Measurements from ENCODE around the gene DPYD. TPM values are rescaled to one million over a fixed set of nuclear protein-coding genes. Genes with fewer than 3 reads are reported as not detected.

DPYD gene
- polyA plus RNA-seq, 4 donors: 11.9 to 31.8 (median 26.0) TPM

- H3K36me3 ChIP-seq (ENCODE audit: control insufficient read depth in 3 of 3, insufficient read depth in 2 of 3, low read depth in 1 of 3, low read length in 3 of 3): no peaks in the 10 kb centered on the region
- DNase-seq: no peak
- no peak for FAIRE-seq
- no peak overlapping the region for H3K27ac ChIP-seq (ENCODE audit: low read depth in 1 of 3, low read length in 2 of 3)
- H3K4me1 ChIP-seq (ENCODE audit: control insufficient read depth in 3 of 3, insufficient read depth in 2 of 3, low read depth in 1 of 3, low read length in 2 of 3): no peaks in the 10 kb centered on the region
- H3K27me3 ChIP-seq (ENCODE audit: control insufficient read depth in 3 of 3, insufficient read depth in 3 of 3, low read length in 3 of 3): no peaks in the 10 kb centered on the region
- no peaks in the 10 kb centered on the region for H3K9me3 ChIP-seq (ENCODE audit: control insufficient read depth in 2 of 2, insufficient read depth in 1 of 2, low read depth in 1 of 2, low read length in 1 of 2)
- H3K4me3 ChIP-seq (ENCODE audit: low read depth in 1 of 3, low read length in 3 of 3): no peak overlapping the region
Measured at GRCh38 chr1:97745912-97746311, 174.9 kb downstream of the DPYD start.

GRCh38 chr1:97744977-97745376 is 175.9 kb downstream of the DPYD start:
- DNase-seq (no peak), FAIRE-seq (no peak)
- Histone ChIP-seq H3K27me3 (ENCODE audit: control insufficient read depth in 3 of 3, insufficient read depth in 3 of 3, low read length in 3 of 3) (no peaks in the 10 kb centered on the region), H3K4me1 (ENCODE audit: control insufficient read depth in 3 of 3, insufficient read depth in 2 of 3, low read depth in 1 of 3, low read length in 2 of 3) (no peaks in the 10 kb centered on the region), H3K36me3 (ENCODE audit: control insufficient read depth in 3 of 3, insufficient read depth in 2 of 3, low read depth in 1 of 3, low read length in 3 of 3) (no peaks in the 10 kb centered on the region), H3K9me3 (ENCODE audit: control insufficient read depth in 2 of 2, insufficient read depth in 1 of 2, low read depth in 1 of 2, low read length in 1 of 2) (no peaks in the 10 kb centered on the region), H3K27ac (ENCODE audit: low read depth in 1 of 3, low read length in 2 of 3) (no peak overlapping the region), H3K4me3 (ENCODE audit: low read depth in 1 of 3, low read length in 3 of 3) (no peak overlapping the region)

GRCh38 chr1:97743129-97743528 is 177.7 kb downstream of the DPYD start:
- H3K36me3 ChIP-seq (ENCODE audit: control insufficient read depth in 3 of 3, insufficient read depth in 2 of 3, low read depth in 1 of 3, low read length in 3 of 3): peaks cover 0 to 2% (median 0%) of the 10 kb centered on the region in 3 donors
- no peaks in the 10 kb centered on the region for H3K4me1 ChIP-seq (ENCODE audit: control insufficient read depth in 3 of 3, insufficient read depth in 2 of 3, low read depth in 1 of 3, low read length in 2 of 3)
- WGBS, 3 donors: 64 to 91% (median 79%) methylated on average over 3 of the region's 3 CpGs
- no peaks in the 10 kb centered on the region for H3K9me3 ChIP-seq (ENCODE audit: control insufficient read depth in 2 of 2, insufficient read depth in 1 of 2, low read depth in 1 of 2, low read length in 1 of 2)
- H3K27me3 ChIP-seq (ENCODE audit: control insufficient read depth in 3 of 3, insufficient read depth in 3 of 3, low read length in 3 of 3): no peaks in the 10 kb centered on the region
- H3K27ac ChIP-seq (ENCODE audit: low read depth in 1 of 3, low read length in 2 of 3): no peak overlapping the region
- DNase-seq (peak; percentile 2 to 24), FAIRE-seq (no peak)
- H3K4me3 ChIP-seq (ENCODE audit: low read depth in 1 of 3, low read length in 3 of 3): no peak overlapping the region

- WGBS, 3 donors: 89 to 100% (median 92%) methylated on average over 1 of the region's 1 CpG
- H3K27ac ChIP-seq (ENCODE audit: low read depth in 1 of 3, low read length in 2 of 3): no peak overlapping the region
Measured at GRCh38 chr1:97740891-97741290, 179.9 kb downstream of the DPYD start.

GRCh38 chr1:97739596-97740103 is 181.2 kb downstream of the DPYD start:
- WGBS, 3 donors: 96 to 99% (median 96%) methylated on average over 2 of the region's 2 CpGs
- H3K27me3 ChIP-seq (ENCODE audit: control insufficient read depth in 3 of 3, insufficient read depth in 3 of 3, low read length in 3 of 3): no peaks in the 10 kb centered on the region
- H3K4me1 ChIP-seq (ENCODE audit: control insufficient read depth in 3 of 3, insufficient read depth in 2 of 3, low read depth in 1 of 3, low read length in 2 of 3): no peaks in the 10 kb centered on the region
- peaks cover 0 to 2% (median 0%) of the 10 kb centered on the region in 3 donors for H3K36me3 ChIP-seq (ENCODE audit: control insufficient read depth in 3 of 3, insufficient read depth in 2 of 3, low read depth in 1 of 3, low read length in 3 of 3)
- H3K27ac ChIP-seq (ENCODE audit: low read depth in 1 of 3, low read length in 2 of 3): no peak overlapping the region
- H3K4me3 ChIP-seq (ENCODE audit: low read depth in 1 of 3, low read length in 3 of 3): no peak overlapping the region
- DNase-seq (no peak), FAIRE-seq (peak; percentile 49)
- no peaks in the 10 kb centered on the region for H3K9me3 ChIP-seq (ENCODE audit: control insufficient read depth in 2 of 2, insufficient read depth in 1 of 2, low read depth in 1 of 2, low read length in 1 of 2)

More at GRCh38 chr1:97740891-97741290, 179.9 kb downstream of the DPYD start:
- Histone ChIP-seq H3K27me3 (ENCODE audit: control insufficient read depth in 3 of 3, insufficient read depth in 3 of 3, low read length in 3 of 3) (no peaks in the 10 kb centered on the region), H3K36me3 (ENCODE audit: control insufficient read depth in 3 of 3, insufficient read depth in 2 of 3, low read depth in 1 of 3, low read length in 3 of 3) (peaks cover 0 to 2% (median 0%) of the 10 kb centered on the region in 3 donors), H3K4me1 (ENCODE audit: control insufficient read depth in 3 of 3, insufficient read depth in 2 of 3, low read depth in 1 of 3, low read length in 2 of 3) (no peaks in the 10 kb centered on the region), H3K9me3 (ENCODE audit: control insufficient read depth in 2 of 2, insufficient read depth in 1 of 2, low read depth in 1 of 2, low read length in 1 of 2) (no peaks in the 10 kb centered on the region), H3K4me3 (ENCODE audit: low read depth in 1 of 3, low read length in 3 of 3) (no peak overlapping the region)
- DNase-seq: no peak
- no peak for FAIRE-seq

- Histone ChIP-seq H3K27me3 (ENCODE audit: control insufficient read depth in 3 of 3, insufficient read depth in 3 of 3, low read length in 3 of 3) (no peaks in the 10 kb centered on the region), H3K27ac (ENCODE audit: low read depth in 1 of 3, low read length in 2 of 3) (no peak overlapping the region), H3K4me1 (ENCODE audit: control insufficient read depth in 3 of 3, insufficient read depth in 2 of 3, low read depth in 1 of 3, low read length in 2 of 3) (no peaks in the 10 kb centered on the region), H3K9me3 (ENCODE audit: control insufficient read depth in 2 of 2, insufficient read depth in 1 of 2, low read depth in 1 of 2, low read length in 1 of 2) (no peaks in the 10 kb centered on the region), H3K4me3 (ENCODE audit: low read depth in 1 of 3, low read length in 3 of 3) (no peak overlapping the region), H3K36me3 (ENCODE audit: control insufficient read depth in 3 of 3, insufficient read depth in 2 of 3, low read depth in 1 of 3, low read length in 3 of 3) (peaks cover 0 to 2% (median 0%) of the 10 kb centered on the region in 3 donors)
- 84 to 99% (median 96%) methylated on average over 3 of the region's 3 CpGs for WGBS, 3 donors
- DNase-seq (no peak), FAIRE-seq (no peak)
Measured at GRCh38 chr1:97738270-97738669, 182.6 kb downstream of the DPYD start.

- Histone ChIP-seq H3K4me3 (ENCODE audit: low read depth in 1 of 3, low read length in 3 of 3) (no peak overlapping the region), H3K4me1 (ENCODE audit: control insufficient read depth in 3 of 3, insufficient read depth in 2 of 3, low read depth in 1 of 3, low read length in 2 of 3) (no peaks in the 10 kb centered on the region), H3K27me3 (ENCODE audit: control insufficient read depth in 3 of 3, insufficient read depth in 3 of 3, low read length in 3 of 3) (no peaks in the 10 kb centered on the region), H3K36me3 (ENCODE audit: control insufficient read depth in 3 of 3, insufficient read depth in 2 of 3, low read depth in 1 of 3, low read length in 3 of 3) (no peaks in the 10 kb centered on the region), H3K27ac (ENCODE audit: low read depth in 1 of 3, low read length in 2 of 3) (no peak overlapping the region), H3K9me3 (ENCODE audit: control insufficient read depth in 2 of 2, insufficient read depth in 1 of 2, low read depth in 1 of 2, low read length in 1 of 2) (no peaks in the 10 kb centered on the region)
- WGBS, 3 donors: 95 to 97% (median 96%) methylated on average over 6 of the region's 6 CpGs
- no peak for DNase-seq
- FAIRE-seq: no peak
Measured at GRCh38 chr1:97730271-97730670, 190.6 kb downstream of the DPYD start.

GRCh38 chr1:97728436-97728835 is 192.4 kb downstream of the DPYD start:
- Histone ChIP-seq H3K27me3 (ENCODE audit: control insufficient read depth in 3 of 3, insufficient read depth in 3 of 3, low read length in 3 of 3) (no peaks in the 10 kb centered on the region), H3K4me3 (ENCODE audit: low read depth in 1 of 3, low read length in 3 of 3) (no peak overlapping the region), H3K4me1 (ENCODE audit: control insufficient read depth in 3 of 3, insufficient read depth in 2 of 3, low read depth in 1 of 3, low read length in 2 of 3) (no peaks in the 10 kb centered on the region), H3K36me3 (ENCODE audit: control insufficient read depth in 3 of 3, insufficient read depth in 2 of 3, low read depth in 1 of 3, low read length in 3 of 3) (no peaks in the 10 kb centered on the region), H3K9me3 (ENCODE audit: control insufficient read depth in 2 of 2, insufficient read depth in 1 of 2, low read depth in 1 of 2, low read length in 1 of 2) (no peaks in the 10 kb centered on the region), H3K27ac (ENCODE audit: low read depth in 1 of 3, low read length in 2 of 3) (no peak overlapping the region)
- 92 to 97% (median 96%) methylated on average over 1 of the region's 1 CpG for WGBS, 3 donors
- FAIRE-seq: no peak
- DNase-seq: no peak

- H3K27ac ChIP-seq (ENCODE audit: low read depth in 1 of 3, low read length in 2 of 3): no peak overlapping the region
- no peaks in the 10 kb centered on the region for H3K9me3 ChIP-seq (ENCODE audit: control insufficient read depth in 2 of 2, insufficient read depth in 1 of 2, low read depth in 1 of 2, low read length in 1 of 2)
- DNase-seq: no peak
- no peaks in the 10 kb centered on the region for H3K4me1 ChIP-seq (ENCODE audit: control insufficient read depth in 3 of 3, insufficient read depth in 2 of 3, low read depth in 1 of 3, low read length in 2 of 3)
- no peaks in the 10 kb centered on the region for H3K36me3 ChIP-seq (ENCODE audit: control insufficient read depth in 3 of 3, insufficient read depth in 2 of 3, low read depth in 1 of 3, low read length in 3 of 3)
- no peaks in the 10 kb centered on the region for H3K27me3 ChIP-seq (ENCODE audit: control insufficient read depth in 3 of 3, insufficient read depth in 3 of 3, low read length in 3 of 3)
- FAIRE-seq: no peak
- H3K4me3 ChIP-seq (ENCODE audit: low read depth in 1 of 3, low read length in 3 of 3): no peak overlapping the region
Measured at GRCh38 chr1:97727029-97727428, 193.8 kb downstream of the DPYD start.
